Thyroid gland (tissue), 4 donors: Measurements from ENCODE around the gene STPG1.

Experiments
- POLR2A ChIP-seq, 2 donors: fragments of 450-650 bp; IDR thresholded peaks; one replicate each; pipeline ENCODE4 v1.6.1; 2017; ENCODE audit warnings: antibody characterized with exemption in 2 of 2, mild to moderate bottlenecking in 2 of 2, moderate library complexity in 1 of 2
- TF ChIP-seq, protein P1 (sequence below), 6 experiments: fragments of 200-600 bp in 3 of 6; fragments of 450-650 bp in 3 of 6; sonication (generic) in 3 of 6; IDR thresholded peaks; one replicate each; pipeline ENCODE4 v1.5.1; 2016 to 2019; ENCODE audit warnings: antibody characterized with exemption in 6 of 6, mild to moderate bottlenecking in 2 of 6, inconsistent platforms in 1 of 6, moderate library complexity in 1 of 6

DNA sequence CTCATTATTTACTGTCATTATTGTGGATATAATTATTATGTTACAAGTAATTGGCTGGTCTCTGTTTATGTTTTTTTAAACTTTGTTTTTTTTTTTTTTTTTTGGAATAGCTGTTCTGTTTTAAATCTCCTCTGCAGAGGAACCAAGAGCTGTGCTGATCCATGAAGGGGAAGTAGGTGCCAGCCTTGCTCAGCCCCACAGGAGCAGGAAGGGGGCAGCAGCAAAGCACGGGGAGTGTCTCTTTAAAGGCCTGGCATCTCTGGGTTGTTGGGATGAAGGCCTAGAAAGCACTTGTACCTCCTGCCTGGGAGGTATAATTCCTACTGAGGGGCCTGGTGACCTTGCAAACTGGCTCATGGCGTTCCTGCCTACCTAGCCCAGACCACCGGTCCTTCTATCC lies 96.9 kb downstream of the STPG1 start:
- no peak for TF ChIP-seq POLR2A (IDR thresholded peaks at IDR 0.05)
- TF ChIP-seq, protein P1, sequence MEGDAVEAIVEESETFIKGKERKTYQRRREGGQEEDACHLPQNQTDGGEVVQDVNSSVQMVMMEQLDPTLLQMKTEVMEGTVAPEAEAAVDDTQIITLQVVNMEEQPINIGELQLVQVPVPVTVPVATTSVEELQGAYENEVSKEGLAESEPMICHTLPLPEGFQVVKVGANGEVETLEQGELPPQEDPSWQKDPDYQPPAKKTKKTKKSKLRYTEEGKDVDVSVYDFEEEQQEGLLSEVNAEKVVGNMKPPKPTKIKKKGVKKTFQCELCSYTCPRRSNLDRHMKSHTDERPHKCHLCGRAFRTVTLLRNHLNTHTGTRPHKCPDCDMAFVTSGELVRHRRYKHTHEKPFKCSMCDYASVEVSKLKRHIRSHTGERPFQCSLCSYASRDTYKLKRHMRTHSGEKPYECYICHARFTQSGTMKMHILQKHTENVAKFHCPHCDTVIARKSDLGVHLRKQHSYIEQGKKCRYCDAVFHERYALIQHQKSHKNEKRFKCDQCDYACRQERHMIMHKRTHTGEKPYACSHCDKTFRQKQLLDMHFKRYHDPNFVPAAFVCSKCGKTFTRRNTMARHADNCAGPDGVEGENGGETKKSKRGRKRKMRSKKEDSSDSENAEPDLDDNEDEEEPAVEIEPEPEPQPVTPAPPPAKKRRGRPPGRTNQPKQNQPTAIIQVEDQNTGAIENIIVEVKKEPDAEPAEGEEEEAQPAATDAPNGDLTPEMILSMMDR (IDR thresholded peaks at IDR 0.05), result no peak
